Neural cell (in vitro differentiated cells): Measurements from ENCODE around the gene IQSEC1. TPM values are rescaled to one million over a fixed set of nuclear protein-coding genes. Genes with fewer than 3 reads are reported as not detected.

ENCODE experiments used
- H2AFZ ChIP-seq: fragments of 200-600, 300-800 bp; sonication (generic), shearing (Covaris generic); 2 replicates; pipeline ENCODE4 v1.6.0; 2014; ENCODE audit warnings: low read depth, mild to moderate bottlenecking, antibody characterized with exemption, low read length, moderate library complexity
- H3F3A ChIP-seq: fragments of 200-600 bp; shearing (Covaris generic); 2 replicates; pipeline ENCODE4 v1.6.1; 2016; ENCODE audit warnings: mild to moderate bottlenecking, moderate library complexity, mixed read lengths, antibody characterized with exemption, low read length; ENCODE audit not compliant: insufficient read depth, poor library complexity, severe bottlenecking
- H3K27ac ChIP-seq: fragments of 200-600, 300-800 bp; sonication (generic), shearing (Covaris generic); 2 replicates; pipeline ENCODE4 v1.5.1; 2014; ENCODE audit warnings: mild to moderate bottlenecking, low read length, moderate library complexity
- H3K27me3 ChIP-seq: fragments of 300-800, 200-600 bp; sonication (generic), shearing (Covaris generic); 2 replicates; pipeline ENCODE4 v1.6.0; 2014; ENCODE audit warnings: mild to moderate bottlenecking, low read depth, low read length, moderate library complexity; ENCODE audit not compliant: insufficient read depth
- H3K36me3 ChIP-seq: fragments of 300-800, 200-600 bp; sonication (generic), shearing (Covaris generic); 2 replicates; pipeline ENCODE4 v1.5.1; 2014; ENCODE audit warnings: mild to moderate bottlenecking, antibody characterized with exemption, low read length, moderate library complexity; ENCODE audit not compliant: insufficient read depth
- H3K4me2 ChIP-seq: fragments of 300-800, 200-600 bp; sonication (generic), shearing (Covaris generic); 2 replicates; pipeline ENCODE4 v1.6.0; 2014; ENCODE audit warnings: mild to moderate bottlenecking, low read length
- H3K4me3 ChIP-seq: fragments of 300-800, 200-600 bp; sonication (generic), shearing (Covaris generic); 2 replicates; pipeline ENCODE4 v1.5.1; 2014; ENCODE audit warnings: mild to moderate bottlenecking, low read length, moderate library complexity
- H3K79me2 ChIP-seq: fragments of 200-600 bp; shearing (Covaris generic); replicated peaks from 2 replicates; pipeline ENCODE4 v1.6.0; 2014; ENCODE audit warnings: mild to moderate bottlenecking, low read length, moderate library complexity; ENCODE audit not compliant: insufficient read depth
- H3K9ac ChIP-seq: fragments of 300-800, 200-600 bp; sonication (generic), shearing (Covaris generic); 2 replicates; pipeline ENCODE4 v1.6.1; 2016; ENCODE audit warnings: mild to moderate bottlenecking, low read length, mixed read lengths
- H3K9me2 ChIP-seq: fragments of 200-600 bp; shearing (Covaris generic); 2 replicates; pipeline ENCODE4 v1.6.1; 2016; ENCODE audit warnings: mild to moderate bottlenecking, low read length, mixed read lengths; ENCODE audit not compliant: insufficient read depth
- H3K9me3 ChIP-seq: fragments of 200-600, 300-800 bp; sonication (generic), shearing (Covaris generic); 2 replicates; pipeline ENCODE4 v1.6.1; 2016; ENCODE audit warnings: mild to moderate bottlenecking, mixed run types, low read length, moderate library complexity, mixed read lengths
- H4K20me1 ChIP-seq: fragments of 200-600 bp; shearing (Covaris generic); 2 replicates; pipeline ENCODE4 v1.6.1; 2016; ENCODE audit warnings: mild to moderate bottlenecking, mixed run types; ENCODE audit not compliant: insufficient read depth
- EP300 ChIP-seq: fragments of 450-650 bp; conservative IDR thresholded peaks from 2 replicates; pipeline ENCODE4 v1.6.1; 2014; ENCODE audit warnings: antibody characterized with exemption, mild to moderate bottlenecking, moderate library complexity; ENCODE audit not compliant: poor library complexity, severe bottlenecking
- EZH2 ChIP-seq: fragments of 200-600, 300-800 bp; shearing (Covaris generic), sonication (generic); IDR thresholded peaks from 2 replicates; pipeline ENCODE4 v1.6.1; 2014; ENCODE audit warnings: antibody characterized with exemption, low read length, borderline replicate concordance, mild to moderate bottlenecking; ENCODE audit not compliant: insufficient read depth, poor library complexity, severe bottlenecking
- MXI1 ChIP-seq: fragments of 450-650 bp; conservative IDR thresholded peaks from 2 replicates; pipeline ENCODE4 v1.6.1; 2014; ENCODE audit warnings: antibody characterized with exemption, mild to moderate bottlenecking; ENCODE audit not compliant: poor library complexity, severe bottlenecking
- POLR2AphosphoS5 ChIP-seq: IDR thresholded peaks from 2 replicates; pipeline ENCODE4 v1.6.1; 2012
- RAD21 ChIP-seq: fragments of 450-650 bp; conservative IDR thresholded peaks from 2 replicates; pipeline ENCODE4 v1.6.1; 2014; ENCODE audit warnings: antibody characterized with exemption, mild to moderate bottlenecking, moderate library complexity
- SMC3 ChIP-seq: fragments of 450-650 bp; conservative IDR thresholded peaks from 2 replicates; pipeline ENCODE4 v1.6.1; 2014; ENCODE audit warnings: antibody characterized with exemption, mild to moderate bottlenecking, moderate library complexity; ENCODE audit not compliant: poor library complexity
- TAF1 ChIP-seq: IDR thresholded peaks from 2 replicates; pipeline ENCODE4 v1.6.1; 2012; ENCODE audit warnings: low read depth
- polyA plus RNA-seq: library from polyadenylated mRNA; depleted of rRNA; stranded (reverse); fragments of >200 nt; gene quantifications from 2 replicates; pipeline ENCODE4 v1.2.3, GENCODE V29; 2014
- TF ChIP-seq, protein P1 (sequence below): IDR thresholded peaks from 2 replicates; pipeline ENCODE4 v1.6.1; 2012; ENCODE audit warnings: borderline replicate concordance
- TF ChIP-seq, protein P2 (sequence below): fragments of 450-650 bp; IDR thresholded peaks from 2 replicates; pipeline ENCODE4 v1.5.1; 2014; ENCODE audit warnings: antibody characterized with exemption, mild to moderate bottlenecking, moderate library complexity; ENCODE audit not compliant: poor library complexity, severe bottlenecking

Gene IQSEC1
- polyA plus RNA-seq, 1 donor from 2014 or later = 6.0 TPM

DNA sequence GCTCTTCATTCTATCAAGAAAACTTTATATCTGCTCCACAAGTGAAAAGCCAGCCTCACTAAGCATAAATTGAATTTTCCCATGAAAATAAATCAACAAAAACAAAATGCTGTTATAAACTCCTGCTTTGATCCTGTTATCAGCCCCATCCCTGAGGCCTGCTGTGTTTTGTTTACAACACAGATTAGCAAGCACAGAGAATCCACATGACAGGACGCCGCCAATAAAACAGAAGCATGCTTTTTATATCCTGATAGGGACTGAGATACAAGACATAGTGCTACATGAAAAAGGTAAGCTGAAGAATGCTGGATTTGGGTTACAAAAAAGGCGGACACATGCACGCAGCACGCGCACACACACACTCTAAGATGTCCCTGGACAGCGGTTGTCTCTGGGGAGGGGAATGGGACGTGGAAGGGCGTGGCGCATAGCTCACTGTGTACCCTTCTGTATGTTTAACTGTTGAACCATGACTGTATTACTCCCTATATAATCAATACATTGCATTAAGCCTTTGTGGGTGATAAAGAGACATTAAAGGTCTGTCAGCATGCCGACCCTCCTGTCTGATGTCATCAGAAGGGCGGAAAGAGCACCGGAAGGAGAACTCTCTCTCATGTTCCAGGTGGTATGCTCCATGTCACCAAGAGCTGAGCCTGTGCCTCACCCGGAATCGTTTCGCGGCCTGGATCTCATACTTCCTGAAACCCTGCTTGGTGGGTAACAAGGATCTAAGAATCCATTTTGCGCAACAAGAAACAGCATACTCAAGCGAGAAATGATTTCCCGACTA lies 93.9 kb downstream of the IQSEC1 start:
- no peaks in the 10 kb centered on the region for H3K27me3 ChIP-seq
- no peaks in the 10 kb centered on the region for H3K79me2 ChIP-seq
- H3K36me3 ChIP-seq = no peaks in the 10 kb centered on the region
- H4K20me1 ChIP-seq = peaks cover 4% of the 10 kb centered on the region
- H3K4me2 ChIP-seq = no peak overlapping the region
- no peak overlapping the region for H3K27ac ChIP-seq
- no peaks in the 10 kb centered on the region for H3K9me2 ChIP-seq
- H3K9ac ChIP-seq = no peak overlapping the region
- H3K9me3 ChIP-seq = no peaks in the 10 kb centered on the region
- no peak for TF ChIP-seq POLR2AphosphoS5
- TF ChIP-seq TAF1 = no peak
- TF ChIP-seq, protein P1, sequence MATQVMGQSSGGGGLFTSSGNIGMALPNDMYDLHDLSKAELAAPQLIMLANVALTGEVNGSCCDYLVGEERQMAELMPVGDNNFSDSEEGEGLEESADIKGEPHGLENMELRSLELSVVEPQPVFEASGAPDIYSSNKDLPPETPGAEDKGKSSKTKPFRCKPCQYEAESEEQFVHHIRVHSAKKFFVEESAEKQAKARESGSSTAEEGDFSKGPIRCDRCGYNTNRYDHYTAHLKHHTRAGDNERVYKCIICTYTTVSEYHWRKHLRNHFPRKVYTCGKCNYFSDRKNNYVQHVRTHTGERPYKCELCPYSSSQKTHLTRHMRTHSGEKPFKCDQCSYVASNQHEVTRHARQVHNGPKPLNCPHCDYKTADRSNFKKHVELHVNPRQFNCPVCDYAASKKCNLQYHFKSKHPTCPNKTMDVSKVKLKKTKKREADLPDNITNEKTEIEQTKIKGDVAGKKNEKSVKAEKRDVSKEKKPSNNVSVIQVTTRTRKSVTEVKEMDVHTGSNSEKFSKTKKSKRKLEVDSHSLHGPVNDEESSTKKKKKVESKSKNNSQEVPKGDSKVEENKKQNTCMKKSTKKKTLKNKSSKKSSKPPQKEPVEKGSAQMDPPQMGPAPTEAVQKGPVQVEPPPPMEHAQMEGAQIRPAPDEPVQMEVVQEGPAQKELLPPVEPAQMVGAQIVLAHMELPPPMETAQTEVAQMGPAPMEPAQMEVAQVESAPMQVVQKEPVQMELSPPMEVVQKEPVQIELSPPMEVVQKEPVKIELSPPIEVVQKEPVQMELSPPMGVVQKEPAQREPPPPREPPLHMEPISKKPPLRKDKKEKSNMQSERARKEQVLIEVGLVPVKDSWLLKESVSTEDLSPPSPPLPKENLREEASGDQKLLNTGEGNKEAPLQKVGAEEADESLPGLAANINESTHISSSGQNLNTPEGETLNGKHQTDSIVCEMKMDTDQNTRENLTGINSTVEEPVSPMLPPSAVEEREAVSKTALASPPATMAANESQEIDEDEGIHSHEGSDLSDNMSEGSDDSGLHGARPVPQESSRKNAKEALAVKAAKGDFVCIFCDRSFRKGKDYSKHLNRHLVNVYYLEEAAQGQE = no peak
- no peak for TF ChIP-seq SMC3
- no peak for TF ChIP-seq MXI1
- no peak for TF ChIP-seq EZH2
- no peak for TF ChIP-seq RAD21
- TF ChIP-seq, protein P2, sequence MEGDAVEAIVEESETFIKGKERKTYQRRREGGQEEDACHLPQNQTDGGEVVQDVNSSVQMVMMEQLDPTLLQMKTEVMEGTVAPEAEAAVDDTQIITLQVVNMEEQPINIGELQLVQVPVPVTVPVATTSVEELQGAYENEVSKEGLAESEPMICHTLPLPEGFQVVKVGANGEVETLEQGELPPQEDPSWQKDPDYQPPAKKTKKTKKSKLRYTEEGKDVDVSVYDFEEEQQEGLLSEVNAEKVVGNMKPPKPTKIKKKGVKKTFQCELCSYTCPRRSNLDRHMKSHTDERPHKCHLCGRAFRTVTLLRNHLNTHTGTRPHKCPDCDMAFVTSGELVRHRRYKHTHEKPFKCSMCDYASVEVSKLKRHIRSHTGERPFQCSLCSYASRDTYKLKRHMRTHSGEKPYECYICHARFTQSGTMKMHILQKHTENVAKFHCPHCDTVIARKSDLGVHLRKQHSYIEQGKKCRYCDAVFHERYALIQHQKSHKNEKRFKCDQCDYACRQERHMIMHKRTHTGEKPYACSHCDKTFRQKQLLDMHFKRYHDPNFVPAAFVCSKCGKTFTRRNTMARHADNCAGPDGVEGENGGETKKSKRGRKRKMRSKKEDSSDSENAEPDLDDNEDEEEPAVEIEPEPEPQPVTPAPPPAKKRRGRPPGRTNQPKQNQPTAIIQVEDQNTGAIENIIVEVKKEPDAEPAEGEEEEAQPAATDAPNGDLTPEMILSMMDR = no peak
- no peak for TF ChIP-seq EP300
- no peak overlapping the region for H3K4me3 ChIP-seq
- no peak overlapping the region for H2AFZ ChIP-seq
- H3F3A ChIP-seq = no peaks in the 10 kb centered on the region

DNA sequence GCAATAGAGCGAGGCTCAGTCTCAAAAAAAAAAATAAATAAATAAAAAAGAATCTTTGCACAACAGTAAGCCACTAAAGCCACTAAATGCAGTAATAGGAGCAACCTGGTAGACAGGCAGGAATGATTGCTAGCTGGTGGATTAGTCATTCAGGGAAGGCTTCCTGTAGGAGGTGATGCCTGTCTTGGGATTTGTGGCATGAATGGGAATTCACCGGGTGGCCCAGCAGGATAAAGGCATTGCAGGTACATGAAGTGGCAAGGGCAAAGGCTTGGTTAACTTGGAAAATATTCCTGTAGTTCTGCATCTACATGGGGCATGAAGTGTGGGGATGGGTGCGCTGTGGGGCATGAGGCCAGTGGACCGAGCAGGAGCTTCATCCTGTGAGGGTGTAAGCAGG lies 94.5 kb downstream of the IQSEC1 start:
- no peaks in the 10 kb centered on the region for H3K27me3 ChIP-seq
- no peaks in the 10 kb centered on the region for H3K9me2 ChIP-seq
- TF ChIP-seq, protein P1 = no peak
- TF ChIP-seq, protein P2 = no peak
- TF ChIP-seq POLR2AphosphoS5 (no peak), RAD21 (no peak), SMC3 (no peak), EP300 (no peak), MXI1 (no peak), EZH2 (no peak), TAF1 (no peak)
- no peaks in the 10 kb centered on the region for H3K79me2 ChIP-seq
- H3K9ac ChIP-seq = no peak overlapping the region
- H2AFZ ChIP-seq = no peak overlapping the region
- no peak overlapping the region for H3K4me2 ChIP-seq
- peaks cover 4% of the 10 kb centered on the region for H4K20me1 ChIP-seq
- H3K36me3 ChIP-seq = no peaks in the 10 kb centered on the region
- H3K9me3 ChIP-seq = no peaks in the 10 kb centered on the region
- no peaks in the 10 kb centered on the region for H3F3A ChIP-seq
- no peak overlapping the region for H3K27ac ChIP-seq
- no peak overlapping the region for H3K4me3 ChIP-seq
